HG03175 (cell line): ENCODE results near the gene COMMD10.
"Not testable (repeated sequence)": the region's sequence is repeated elsewhere in the genome, so short reads cannot be mapped to it uniquely, and the experiment has no call there.

Source experiments
- ATAC-seq: cut with Tn5 transposase; IDR thresholded peaks from one replicate; pipeline ENCODE4 v1.9.1; 2021; ENCODE audit warnings: mild to moderate bottlenecking, moderate library complexity; ENCODE audit not compliant: unreplicated experiment

COMMD10 gene

GRCh38 chr5:116091416-116091815, 6.6 kb downstream of the COMMD10 start:
- no peak for ATAC-seq

DNA sequence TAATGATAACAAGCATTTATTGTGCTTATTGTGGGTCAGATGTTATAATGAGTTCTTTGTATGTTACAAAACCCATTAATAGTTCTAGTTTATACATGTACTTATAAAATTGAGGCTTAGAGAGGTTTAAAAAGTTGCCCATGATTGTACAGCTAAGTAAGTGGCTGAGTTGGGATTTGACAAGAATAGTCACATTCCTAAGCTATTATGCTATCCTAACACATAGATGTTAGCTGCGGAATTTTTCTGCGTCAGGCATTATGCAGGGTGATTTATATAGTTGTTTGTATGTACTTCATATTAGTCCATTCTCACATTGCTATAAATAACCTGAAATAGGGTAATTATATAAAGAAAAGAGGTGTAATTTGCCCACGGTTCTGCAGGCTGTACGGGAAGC, 12.5 kb downstream of the COMMD10 start:
- ATAC-seq, result no peak

- no peak for ATAC-seq
Observed at GRCh38 chr5:116098998-116099397, 14.2 kb downstream of the COMMD10 start.

GRCh38 chr5:116104941-116105340, 20.1 kb downstream of the COMMD10 start:
- ATAC-seq, result not testable (repeated sequence)

DNA sequence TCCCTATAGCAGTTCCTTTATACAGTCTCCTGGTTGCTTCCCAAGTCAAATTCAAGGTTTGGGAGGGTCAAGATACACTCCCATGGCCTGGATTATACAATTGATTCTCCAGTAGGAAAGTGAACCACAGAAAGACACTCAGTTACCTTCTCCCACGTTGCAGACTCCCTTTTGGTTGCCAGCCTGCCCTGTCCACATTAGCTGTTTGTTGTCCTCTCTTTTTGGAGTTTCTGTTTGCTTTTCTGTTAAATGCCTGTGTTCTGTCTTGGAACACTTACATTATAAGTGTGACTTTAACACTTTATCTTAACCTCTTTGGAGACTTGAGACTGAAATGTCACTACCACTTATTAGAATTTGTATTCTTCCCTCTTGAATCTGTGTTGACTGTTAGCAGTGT, 30.3 kb downstream of the COMMD10 start:
- ATAC-seq, result no peak

- ATAC-seq, result no peak
Observed at GRCh38 chr5:116130471-116130870, 45.6 kb downstream of the COMMD10 start.

DNA sequence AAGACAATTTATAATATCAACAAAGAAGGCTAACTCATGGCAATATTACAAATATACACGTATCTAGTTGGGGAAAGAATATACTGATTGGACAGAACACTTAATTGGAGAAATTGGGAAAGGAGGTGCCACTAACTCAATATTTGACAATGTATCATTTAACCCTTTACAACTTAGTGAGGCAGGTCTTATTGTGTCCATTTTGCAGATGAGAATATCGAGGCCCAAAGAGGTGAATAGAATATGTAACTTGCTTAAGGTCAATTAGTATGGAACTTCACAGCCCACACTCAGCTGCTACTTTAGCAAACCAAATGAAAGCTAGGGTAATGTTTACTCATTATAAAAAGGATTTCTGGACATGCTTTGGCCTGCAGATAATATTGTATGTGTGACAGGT, 46.2 kb downstream of the COMMD10 start:
- ATAC-seq, result no peak

GRCh38 chr5:116133281-116133680, 48.5 kb downstream of the COMMD10 start:
- ATAC-seq, result no peak

GRCh38 chr5:116135344-116135743, 50.5 kb downstream of the COMMD10 start:
- peak; percentile 100 for ATAC-seq

DNA sequence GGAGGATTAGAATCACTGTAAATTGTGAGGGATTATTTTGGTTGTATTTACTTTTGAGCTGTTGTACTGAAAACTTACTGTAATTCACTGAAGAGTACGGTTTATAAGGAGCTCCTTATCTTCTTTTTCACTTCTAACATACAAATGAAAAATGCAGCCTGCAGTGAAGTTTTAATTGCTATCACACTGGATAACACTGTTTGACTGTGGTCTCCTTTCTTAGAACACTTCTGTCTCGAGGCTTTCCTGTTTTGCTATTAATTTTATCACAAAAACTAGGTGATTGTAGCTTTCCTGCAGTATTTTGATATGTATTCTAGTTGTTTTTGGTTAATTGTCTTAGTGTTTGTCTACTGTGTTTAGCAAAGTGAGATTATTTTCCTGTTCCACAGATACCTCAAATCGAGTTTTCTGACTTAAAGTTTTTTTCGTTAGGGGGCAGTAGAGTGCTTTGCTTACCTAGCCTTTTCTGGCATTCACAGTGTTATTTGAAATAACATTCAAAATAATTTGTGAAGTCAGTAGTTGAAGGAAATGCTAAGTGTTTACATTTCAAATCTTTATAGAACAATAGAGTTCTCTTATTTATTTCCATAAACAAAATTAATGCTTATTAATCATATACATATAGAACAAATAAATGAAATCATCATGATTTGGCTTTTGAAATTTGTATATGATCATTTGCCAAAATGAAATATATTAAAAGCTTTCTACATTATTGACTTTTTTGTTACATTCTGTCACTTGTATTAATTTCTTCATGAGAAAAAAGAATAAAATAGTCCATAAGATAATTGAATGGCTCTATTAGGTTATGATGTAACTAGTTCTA, 52.9 kb downstream of the COMMD10 start:
- no peak for ATAC-seq

DNA sequence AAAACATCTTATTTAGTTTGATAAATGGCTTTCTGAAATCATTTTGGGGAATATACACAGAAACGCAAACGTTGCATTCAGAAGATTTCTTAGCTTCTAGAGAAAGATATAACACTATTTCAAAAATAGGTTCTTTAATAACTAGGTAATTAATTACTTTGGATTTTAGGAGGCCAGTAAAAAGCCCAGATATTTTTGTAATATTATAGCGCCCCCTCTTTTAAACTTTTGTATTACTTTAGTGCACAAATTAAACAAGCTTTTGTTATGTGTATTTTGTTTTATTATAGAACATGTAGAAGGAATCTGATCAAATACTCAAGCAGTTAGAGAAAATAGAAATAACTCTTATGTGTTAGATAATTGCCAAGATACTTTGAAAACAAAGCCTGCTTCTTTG, 57.7 kb downstream of the COMMD10 start:
- ATAC-seq, result no peak

DNA sequence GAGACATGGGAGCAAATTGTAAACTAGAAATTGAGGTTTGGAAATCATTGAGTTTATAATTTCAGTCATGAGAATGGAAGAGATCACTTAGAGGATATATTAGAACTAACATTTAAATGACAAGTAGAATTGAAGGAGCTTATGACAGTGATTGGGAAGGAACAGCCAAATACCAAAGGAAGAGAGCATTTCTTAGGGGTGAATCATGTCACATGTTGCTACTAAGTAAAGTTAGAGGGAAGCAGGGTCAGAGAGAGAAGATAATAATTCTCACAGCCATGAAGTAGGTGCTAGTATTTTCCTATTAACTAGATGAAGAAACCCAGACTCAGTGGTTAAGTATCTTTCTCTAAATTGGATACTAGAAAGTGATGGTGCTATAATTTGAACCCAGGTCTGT, 59.3 kb downstream of the COMMD10 start:
- ATAC-seq, result no peak

DNA sequence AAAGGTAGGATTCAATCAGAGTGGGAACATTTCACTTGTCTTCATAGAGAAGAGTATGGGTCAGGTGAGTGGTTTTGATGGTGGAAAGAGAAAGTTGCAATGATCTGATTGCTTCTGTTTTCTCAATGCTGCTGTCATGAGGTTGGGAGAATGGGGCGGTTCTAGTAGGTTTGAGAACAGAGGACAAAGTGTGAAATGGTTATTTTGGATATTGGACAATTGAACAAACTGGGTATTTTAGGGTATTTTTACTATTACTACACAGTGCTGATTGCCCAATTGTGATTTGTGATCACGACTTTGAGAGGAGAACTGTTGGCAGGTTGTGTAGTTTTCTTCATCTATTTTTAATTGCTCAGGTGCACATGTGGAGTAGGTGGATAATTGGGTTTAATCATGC, 60.2 kb downstream of the COMMD10 start:
- ATAC-seq, result no peak

DNA sequence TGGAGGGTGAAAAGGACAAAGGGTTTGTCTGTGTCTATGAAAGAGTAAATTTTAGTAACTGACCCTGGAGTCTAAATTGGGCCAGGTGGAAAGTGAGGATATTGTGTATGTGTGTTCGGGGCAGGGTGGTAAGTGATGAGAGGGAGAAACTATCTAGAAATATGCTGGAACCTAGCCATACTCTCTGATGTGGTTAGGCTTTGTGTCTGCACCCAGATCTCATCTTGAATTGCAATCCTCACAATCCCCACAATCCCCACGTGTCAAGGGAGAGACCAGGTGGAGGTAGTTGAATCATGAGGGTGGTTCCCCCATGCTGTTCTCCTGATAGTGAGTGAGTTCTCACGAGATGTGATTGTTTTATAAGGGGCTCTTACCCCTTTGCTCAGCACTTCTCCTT, 60.6 kb downstream of the COMMD10 start:
- no peak for ATAC-seq

DNA sequence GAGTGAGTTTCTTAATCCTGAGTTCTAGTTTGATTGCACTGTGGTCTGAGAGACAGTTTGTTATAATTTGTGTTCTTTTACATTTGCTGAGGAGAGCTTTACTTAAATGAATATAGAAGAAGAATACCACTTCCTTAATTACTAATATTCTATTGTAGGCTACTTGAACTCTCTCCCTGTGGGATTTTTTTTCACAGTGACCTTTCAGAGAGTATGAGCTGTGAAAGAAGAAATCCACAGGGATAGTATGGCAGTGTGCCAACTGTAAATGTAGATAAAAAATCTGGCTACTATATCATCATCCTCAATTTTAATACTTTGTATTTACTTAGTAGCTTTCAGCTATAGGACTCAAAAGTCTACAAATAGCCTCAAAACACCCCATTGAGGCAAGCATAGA, 67.3 kb downstream of the COMMD10 start:
- ATAC-seq, result no peak

DNA sequence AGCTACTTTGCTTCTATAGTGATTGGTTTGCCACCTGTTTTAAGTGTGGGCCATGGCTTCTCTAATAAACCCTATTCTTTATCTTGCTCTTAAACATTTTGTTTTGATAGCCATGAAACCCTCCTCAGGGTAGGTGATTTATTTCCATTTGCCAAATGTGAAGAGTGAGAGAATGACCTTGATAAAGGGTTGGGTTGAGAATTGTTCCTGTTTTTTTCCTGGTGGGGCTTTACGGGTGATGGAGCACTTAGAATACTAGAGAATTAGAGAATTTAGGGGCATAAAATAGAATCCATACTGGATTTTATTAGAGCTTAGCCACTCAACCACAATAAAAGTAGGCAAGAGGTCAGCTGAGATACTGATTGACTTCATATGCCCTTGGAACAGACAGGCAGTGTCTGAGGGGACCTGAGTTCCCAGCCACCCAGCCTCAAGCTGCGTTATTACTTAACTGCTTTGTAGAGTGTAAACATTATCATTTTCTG, 68.9 kb downstream of the COMMD10 start:
- ATAC-seq, result no peak

GRCh38 chr5:116154252-116154651, 69.4 kb downstream of the COMMD10 start:
- ATAC-seq, result no peak

DNA sequence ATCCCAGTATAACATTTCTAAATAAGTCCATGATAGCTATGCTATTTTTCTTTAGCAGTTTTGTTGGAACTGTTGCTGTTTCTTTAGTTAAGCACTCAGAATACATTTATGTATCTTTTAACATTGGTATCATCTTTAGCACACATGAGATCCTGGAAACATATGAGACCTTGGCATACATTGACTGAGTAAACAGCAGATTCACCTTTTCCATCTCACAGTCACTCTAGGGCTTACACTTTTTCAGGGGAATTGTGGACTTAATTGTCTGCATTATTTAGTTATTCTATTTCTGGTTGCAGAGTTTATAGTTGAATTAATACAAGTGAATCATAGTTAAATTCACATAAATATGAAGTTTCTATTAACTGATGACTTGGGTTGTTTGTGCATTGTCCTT, 70.1 kb downstream of the COMMD10 start:
- no peak for ATAC-seq

DNA sequence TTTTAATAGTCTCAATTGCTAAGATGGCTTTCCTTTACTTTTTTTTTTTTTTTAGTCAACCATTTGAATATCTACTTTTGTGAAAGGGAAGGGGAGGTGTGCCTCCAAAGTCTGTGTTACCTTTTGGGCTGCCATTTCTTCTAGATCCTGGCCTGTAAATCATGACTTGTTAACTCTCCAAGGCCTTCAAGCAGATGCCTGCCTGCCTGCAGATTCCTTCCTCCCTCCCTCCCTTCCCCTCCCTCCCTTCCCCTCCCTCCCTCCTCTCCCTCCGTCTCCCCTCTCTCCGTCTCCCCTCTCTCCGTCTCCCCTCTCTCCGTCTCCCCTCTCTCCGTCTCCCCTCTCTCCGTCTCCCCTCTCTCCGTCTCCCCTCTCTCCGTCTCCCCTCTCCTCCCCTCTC, 73.1 kb downstream of the COMMD10 start:
- ATAC-seq, result no peak

GRCh38 chr5:116159006-116159405, 74.2 kb downstream of the COMMD10 start:
- no peak for ATAC-seq

DNA sequence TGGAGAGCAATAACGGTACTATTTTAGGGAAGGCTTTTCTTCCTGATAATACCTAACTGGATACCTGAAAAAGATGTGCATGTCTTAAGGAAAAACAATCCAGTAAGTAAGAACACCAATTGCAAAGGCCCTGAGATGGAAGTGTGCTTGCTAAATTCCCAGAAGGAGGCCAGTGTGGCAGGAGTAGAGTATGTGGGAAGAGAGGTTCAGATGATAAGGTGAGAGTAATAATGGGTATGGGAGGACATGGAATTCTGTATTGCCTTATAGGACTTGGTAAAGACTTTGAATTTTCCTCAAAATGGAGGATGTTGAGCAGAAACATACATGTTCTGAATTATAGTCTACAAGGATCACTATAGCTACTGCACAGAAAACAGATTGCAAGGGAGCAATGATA, 89.3 kb downstream of the COMMD10 start:
- no peak for ATAC-seq

- ATAC-seq, result no peak
Observed at GRCh38 chr5:116176121-116176520, 91.3 kb downstream of the COMMD10 start.

DNA sequence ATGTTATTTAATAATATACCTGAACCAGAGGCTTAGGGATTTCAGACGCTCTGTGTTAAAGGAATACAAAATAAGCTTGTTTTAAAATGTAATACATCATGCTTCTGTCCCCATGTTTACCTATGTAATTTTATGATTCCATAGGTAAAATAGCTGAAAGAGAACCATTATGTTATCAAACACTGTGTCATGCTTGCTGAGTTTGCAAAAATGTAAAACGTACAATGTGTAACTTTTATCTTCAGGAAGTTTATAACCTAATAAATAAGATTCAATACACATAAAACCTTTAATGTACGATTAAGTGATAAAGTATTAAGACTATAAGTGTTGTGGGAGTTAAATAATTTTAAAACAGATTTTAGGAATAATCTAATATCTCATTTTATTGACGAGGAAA, 94.1 kb downstream of the COMMD10 start:
- ATAC-seq, result no peak
